ENCODE results near the gene DIS3L2.
"Not testable (repeated sequence)": the region's sequence is repeated elsewhere in the genome, so short reads cannot be mapped to it uniquely, and the experiment has no call there.

Gene DIS3L2

GRCh38 chr2:232363064-232363783 lies 401.7 kb downstream of the DIS3L2 start:
- H3K4me3 ChIP-seq (ENCODE audit: low read depth, low read length) = not testable (repeated sequence)

- no peak overlapping the region for H3K4me3 ChIP-seq (ENCODE audit: low read depth, low read length)
Observed at GRCh38 chr2:232363784-232364615, 402.5 kb downstream of the DIS3L2 start.

- H3K4me3 ChIP-seq (ENCODE audit: low read depth, low read length) = not testable (repeated sequence)
Observed at GRCh38 chr2:232364806-232365594, 403.5 kb downstream of the DIS3L2 start.

GRCh38 chr2:232365621-232366321 lies 404.3 kb downstream of the DIS3L2 start:
- no peak overlapping the region for H3K4me3 ChIP-seq (ENCODE audit: low read depth, low read length)

GRCh38 chr2:232366461-232366860 lies 404.9 kb downstream of the DIS3L2 start:
- not testable (repeated sequence) for H3K4me3 ChIP-seq (ENCODE audit: low read depth, low read length)

GRCh38 chr2:232367016-232367415 lies 405.5 kb downstream of the DIS3L2 start:
- H3K4me3 ChIP-seq (ENCODE audit: low read depth, low read length) = no peak overlapping the region

GRCh38 chr2:232367591-232368233 lies 406.2 kb downstream of the DIS3L2 start:
- no peak overlapping the region for H3K4me3 ChIP-seq (ENCODE audit: low read depth, low read length)

- no peak overlapping the region for H3K4me3 ChIP-seq (ENCODE audit: low read depth, low read length)
Observed at GRCh38 chr2:232368311-232368731, 406.8 kb downstream of the DIS3L2 start.

GRCh38 chr2:232369126-232369951 lies 407.8 kb downstream of the DIS3L2 start:
- H3K4me3 ChIP-seq (ENCODE audit: low read depth, low read length) = no peak overlapping the region

GRCh38 chr2:232370007-232370406 lies 408.5 kb downstream of the DIS3L2 start:
- not testable (repeated sequence) for H3K4me3 ChIP-seq (ENCODE audit: low read depth, low read length)

- H3K4me3 ChIP-seq (ENCODE audit: low read depth, low read length) = no peak overlapping the region
Observed at GRCh38 chr2:232372231-232373208, 411.0 kb downstream of the DIS3L2 start.

- H3K4me3 ChIP-seq (ENCODE audit: low read depth, low read length) = no peak overlapping the region
Observed at GRCh38 chr2:232374356-232374755, 412.8 kb downstream of the DIS3L2 start.

- H3K4me3 ChIP-seq (ENCODE audit: low read depth, low read length) = no peak overlapping the region
Observed at GRCh38 chr2:232375164-232375563, 413.7 kb downstream of the DIS3L2 start.

- H3K4me3 ChIP-seq (ENCODE audit: low read depth, low read length) = no peak overlapping the region
Observed at GRCh38 chr2:232376260-232376659, 414.7 kb downstream of the DIS3L2 start.

GRCh38 chr2:232376713-232377112 lies 415.2 kb downstream of the DIS3L2 start:
- H3K4me3 ChIP-seq (ENCODE audit: low read depth, low read length) = no peak overlapping the region

- H3K4me3 ChIP-seq (ENCODE audit: low read depth, low read length) = no peak overlapping the region
Observed at GRCh38 chr2:232377319-232377718, 415.8 kb downstream of the DIS3L2 start.

GRCh38 chr2:232377841-232378734 lies 416.6 kb downstream of the DIS3L2 start:
- H3K4me3 ChIP-seq (ENCODE audit: low read depth, low read length) = no peak overlapping the region

All from iPS-11a (cell line).